Umbilical cord (tissue), 2 donors: ENCODE data around the gene PPP2R5D. TPM values are rescaled to one million over a fixed set of nuclear protein-coding genes. Genes with fewer than 3 reads are reported as not detected.
"Not testable (repeated sequence)": the region's sequence is repeated elsewhere in the genome, so short reads cannot be mapped to it uniquely, and the experiment has no call there.

Experiments
- DNase-seq: peaks from one replicate; pipeline ENCODE4 v3.0.0-alpha.2; 2015; ENCODE audit warnings: low spot score
- total RNA-seq: library from RNA; depleted of rRNA; stranded (reverse); fragments of >200 nt; gene quantifications from one replicate; pipeline ENCODE4 v1.2.3, GENCODE V29; 2014; ENCODE audit warnings: low replicate concordance; ENCODE audit not compliant: insufficient read depth

PPP2R5D gene
- total RNA-seq, 1 donor from 2014 or later, result 26.7 TPM

DNA sequence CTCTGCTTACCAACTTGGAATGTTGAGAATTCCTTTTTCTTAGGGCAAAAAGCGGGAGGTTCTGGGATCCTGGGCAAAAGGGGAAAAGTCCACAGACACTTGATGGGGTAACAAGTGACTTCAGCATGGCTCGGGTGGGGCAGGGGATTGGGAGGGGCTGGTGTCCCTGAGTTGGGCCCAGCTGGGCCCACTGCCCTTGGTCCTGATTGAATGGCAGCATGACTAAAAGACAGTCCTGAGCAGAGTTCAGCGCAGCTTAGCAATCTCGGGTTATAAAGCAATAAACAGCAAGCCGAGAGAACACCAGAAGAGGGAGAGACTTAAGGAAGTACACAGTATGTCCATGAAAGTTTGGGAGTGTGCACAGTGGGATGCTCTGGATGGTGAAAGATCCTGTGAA lies 5.6 kb downstream of the PPP2R5D start:
- DNase-seq, result no peak

DNA sequence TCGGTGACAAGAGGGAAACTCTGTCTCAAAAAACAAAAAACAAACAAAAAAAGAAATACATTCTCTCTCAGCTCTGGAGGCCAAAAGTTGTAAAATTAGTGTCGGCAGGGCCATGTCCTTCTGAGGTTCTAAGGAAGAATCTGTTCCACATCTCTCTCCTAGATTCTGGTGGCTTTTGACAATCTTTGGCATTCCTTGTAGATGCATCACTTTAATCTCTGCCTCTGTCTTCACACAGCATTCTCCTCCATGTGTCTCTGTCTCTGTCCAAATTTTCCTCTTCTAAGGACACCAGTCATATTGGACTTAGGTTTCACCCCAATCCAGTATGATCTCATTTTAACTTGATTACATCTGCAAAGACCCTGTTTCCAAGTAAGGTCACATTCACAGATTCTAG lies 9.1 kb downstream of the PPP2R5D start:
- DNase-seq, result no peak

DNA sequence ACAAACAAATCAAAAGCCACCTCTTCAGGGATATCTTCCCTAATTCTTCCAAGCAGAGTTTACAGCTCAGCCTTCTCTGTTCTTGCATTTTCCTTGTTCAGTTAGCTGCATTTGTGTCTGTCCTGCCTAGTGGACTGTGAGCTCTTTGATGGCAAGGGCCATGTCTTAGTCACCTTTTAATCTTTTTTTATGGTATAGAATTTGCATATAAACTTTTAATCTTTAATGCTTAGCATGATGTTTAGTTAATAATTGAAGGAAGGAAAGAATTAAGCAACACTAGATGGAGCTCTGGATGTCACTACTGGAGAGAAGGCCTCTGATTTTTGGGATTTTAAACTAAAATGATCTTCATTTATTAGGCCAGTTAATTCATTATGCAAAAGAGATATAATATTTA lies 12.1 kb downstream of the PPP2R5D start:
- DNase-seq, result no peak

DNA sequence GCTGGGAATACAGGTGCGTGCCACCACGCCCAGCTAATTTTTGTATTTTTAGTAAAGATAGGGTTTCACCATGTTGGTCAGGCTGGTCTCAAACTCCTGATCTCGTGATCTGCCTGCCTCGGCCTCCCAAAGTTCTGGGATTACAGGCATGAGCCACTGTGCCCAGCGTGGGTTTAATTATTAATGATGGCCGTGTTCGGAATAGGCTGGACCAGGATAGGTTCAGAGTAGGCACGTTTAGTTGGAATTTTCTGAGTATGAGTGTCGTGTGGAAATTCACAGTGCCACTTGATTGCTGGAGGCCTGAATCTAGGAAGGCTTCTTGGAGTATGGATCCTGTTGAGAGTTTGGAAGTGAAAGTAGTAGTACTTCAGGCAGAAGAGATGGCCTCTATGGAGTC lies 13.8 kb downstream of the PPP2R5D start:
- DNase-seq, result not testable (repeated sequence)

DNA sequence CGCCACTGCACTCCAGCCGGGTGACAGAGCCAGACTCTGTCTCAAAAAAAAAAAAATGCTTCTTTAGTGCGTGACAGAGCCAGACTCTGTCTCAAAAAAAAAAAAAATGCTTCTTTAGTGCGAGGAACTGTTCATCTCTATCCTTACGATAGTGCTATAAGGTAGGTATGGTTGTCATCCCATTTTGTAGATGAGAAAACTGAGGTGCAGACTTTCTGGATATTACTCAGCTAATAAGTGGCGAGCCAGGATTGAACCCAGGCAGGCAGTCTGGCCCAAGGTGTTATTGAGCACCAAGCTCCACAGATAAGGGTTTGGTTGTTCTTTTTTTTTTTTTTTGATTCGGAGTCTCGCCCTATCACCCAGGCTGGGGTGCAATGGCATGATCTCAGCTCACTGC lies 17.5 kb downstream of the PPP2R5D start:
- DNase-seq, result no peak

DNA sequence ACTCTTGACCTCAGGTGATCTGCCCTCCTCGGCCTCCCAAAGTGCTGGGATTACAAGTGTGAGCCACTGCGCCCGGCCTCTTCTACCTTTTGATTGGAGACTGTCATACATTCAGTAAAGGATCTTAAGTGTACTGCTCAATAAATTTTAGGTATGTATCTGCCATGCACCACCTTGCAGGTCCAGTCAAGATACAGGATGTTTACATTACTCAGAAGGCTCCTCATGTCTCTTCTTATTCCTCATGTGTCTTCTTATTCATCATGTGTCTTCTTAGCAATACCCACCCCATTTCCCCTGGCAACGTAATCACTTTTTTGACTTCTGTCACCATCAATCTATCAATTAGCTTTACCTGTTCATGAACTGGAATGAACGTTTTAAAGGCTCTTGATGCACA lies 21.5 kb downstream of the PPP2R5D start:
- DNase-seq, result no peak

DNA sequence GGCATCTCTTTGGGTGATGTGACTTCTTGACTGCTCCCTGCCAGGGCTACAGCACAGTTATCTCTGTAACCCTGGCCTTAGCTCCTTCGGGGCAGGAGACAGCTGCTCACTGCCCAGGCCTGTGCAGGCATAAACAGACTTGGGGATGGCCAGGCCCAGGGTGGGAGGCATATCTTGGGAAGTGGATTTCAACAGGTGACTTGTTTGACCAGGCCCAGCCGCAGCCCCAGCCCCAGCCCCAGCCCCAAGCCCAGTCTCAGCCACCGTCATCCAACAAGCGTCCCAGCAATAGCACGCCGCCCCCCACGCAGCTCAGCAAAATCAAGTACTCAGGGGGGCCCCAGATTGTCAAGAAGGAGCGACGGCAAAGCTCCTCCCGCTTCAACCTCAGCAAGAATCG lies 21.9 kb downstream of the PPP2R5D start:
- DNase-seq, result no peak

DNA sequence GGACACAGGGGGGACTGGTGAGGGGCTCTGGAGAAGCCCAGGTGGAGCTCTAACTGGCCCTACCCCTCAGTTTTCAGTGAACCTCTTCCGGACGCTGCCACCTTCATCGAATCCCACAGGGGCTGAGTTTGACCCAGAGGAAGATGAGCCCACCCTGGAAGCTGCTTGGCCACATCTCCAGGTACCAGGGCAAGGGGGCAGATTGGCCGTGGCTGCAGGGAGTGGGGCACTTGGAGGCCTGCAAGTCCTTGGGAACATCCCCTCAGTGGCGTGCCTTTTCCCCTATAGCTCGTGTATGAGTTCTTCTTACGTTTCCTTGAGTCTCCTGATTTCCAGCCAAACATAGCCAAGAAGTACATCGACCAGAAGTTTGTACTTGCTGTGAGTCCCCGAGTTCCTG lies 22.8 kb downstream of the PPP2R5D start:
- DNase-seq, result no peak

DNA sequence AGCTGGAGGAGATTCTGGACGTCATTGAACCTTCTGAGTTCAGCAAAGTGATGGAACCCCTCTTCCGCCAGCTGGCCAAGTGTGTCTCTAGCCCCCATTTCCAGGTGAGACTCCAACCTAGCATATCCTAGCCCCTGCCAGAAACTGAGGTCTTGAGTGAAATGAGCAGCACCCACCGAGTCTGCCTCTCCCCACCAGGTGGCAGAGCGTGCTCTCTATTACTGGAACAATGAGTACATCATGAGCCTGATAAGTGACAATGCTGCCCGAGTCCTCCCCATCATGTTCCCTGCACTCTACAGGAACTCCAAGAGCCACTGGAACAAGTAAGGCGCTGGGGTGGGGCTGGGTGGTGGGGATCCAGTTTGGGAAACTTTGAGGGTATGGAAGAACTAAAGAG lies 24.8 kb downstream of the PPP2R5D start:
- peak; percentile 35 for DNase-seq

DNA sequence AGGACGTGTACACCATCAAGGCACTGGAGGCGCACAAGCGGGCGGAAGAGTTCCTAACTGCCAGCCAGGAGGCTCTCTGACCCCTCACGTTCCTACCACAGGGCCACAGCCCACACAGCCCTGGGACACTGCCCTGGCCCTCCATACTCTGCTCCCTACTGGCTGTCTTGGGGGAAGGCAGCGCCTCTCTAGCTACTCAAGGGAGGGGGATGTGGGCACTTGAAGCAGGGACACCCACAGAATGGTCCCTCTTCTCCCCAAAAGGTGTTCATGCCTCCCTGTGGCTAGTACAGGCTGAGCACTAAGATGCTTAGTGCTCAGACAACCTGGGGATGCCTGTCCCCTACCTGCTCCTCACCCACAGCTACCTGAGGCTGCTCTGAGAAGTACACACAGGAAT lies 26.8 kb downstream of the PPP2R5D start:
- DNase-seq, result no peak

DNA sequence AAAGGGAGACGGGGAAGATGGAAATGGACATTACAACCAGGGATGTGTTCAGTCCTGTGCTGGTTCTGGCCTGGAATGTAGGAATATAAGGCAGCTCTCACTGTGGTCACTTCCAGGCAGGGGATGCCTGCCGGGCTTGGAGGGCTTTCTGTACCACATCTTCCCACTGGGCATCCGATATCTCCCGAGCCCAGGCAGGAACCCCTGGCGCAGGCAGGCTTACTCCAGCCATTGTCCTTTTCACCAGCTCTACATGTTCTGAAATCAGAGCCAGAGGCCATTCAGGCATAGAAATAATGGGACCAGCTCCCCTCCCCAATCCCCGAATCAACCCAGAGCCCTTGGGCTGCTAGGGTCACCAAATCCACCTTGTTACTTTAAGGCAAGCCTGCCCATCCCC lies 28.0 kb downstream of the PPP2R5D start:
- DNase-seq, result no peak

DNA sequence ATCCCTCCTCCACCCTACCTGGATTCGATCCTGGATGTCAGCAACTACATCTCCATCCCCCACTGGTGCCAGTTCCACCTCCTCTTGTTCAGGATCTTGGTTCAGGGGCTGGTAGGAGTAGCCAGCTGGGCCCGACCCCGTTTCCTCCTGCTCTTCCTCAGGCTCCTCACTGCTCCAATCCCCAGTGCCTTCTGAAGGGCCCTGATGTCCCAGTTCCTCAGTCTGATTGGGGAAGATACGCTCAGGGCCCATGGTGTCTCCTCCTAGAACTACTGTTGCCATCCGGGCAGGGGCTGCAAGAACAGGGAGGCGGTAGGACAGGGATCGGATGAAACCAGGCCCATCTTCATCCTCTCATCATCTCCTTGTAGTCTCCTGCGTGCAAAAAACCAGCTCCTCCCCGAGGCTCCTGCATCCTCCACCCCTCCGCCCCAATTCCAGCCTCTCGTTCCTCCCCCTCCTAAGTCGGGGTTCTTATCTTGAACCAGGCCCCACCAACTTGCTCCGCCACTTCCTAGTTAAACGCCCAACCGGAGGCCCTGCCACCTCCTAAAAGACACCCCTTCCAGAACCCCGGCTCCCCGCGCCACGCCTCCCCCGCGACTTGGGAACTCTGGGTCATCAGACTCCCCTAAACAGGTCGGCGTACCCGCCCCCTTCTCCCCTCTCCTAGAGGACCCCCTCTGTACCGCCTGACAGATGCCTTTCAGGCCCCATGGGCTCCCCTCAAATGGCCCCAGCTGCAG lies 28.9 kb downstream of the PPP2R5D start:
- DNase-seq, result peak; percentile 85

DNA sequence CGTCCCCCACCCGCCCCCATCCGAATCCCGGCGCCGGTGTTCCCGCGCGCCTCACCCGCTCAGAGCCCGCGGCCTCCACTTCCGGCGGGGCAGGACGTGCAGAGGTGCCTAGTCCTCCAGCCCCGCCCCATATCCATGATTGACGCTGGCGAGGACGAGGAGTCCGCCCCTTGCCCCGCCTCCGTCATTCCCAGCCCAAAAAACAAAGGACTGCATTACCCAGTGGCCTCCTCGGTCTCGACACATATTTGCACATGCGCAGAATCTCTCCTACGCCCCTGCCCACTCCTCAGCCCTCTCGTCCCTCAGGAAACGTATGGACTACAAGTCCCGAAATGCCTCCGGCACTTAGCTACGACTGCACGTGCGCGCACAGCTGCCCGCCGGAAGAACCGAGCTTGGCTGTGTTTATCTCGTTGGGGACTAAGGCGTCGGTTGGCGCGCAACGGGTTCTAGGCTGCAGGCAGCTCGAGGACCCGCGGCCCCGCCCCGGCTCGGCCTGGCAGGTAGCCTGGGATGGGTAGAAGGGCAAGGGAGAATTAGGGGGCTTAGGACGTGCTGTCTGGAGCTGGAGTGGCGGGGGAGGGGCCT lies 29.6 kb downstream of the PPP2R5D start, which contains the start of the genes KLHDC3 and MEA1:
KLHDC3 (plus strand) TSS at position 407 of the 591 bp plus-strand sequence. CDS start 2,944 bp downstream, outside the sequence.
MEA1 (minus strand) TSS at position 104 of the 591 bp plus-strand sequence. CDS start 133 bp downstream, outside the sequence.
- DNase-seq, result peak; percentile 100

DNA sequence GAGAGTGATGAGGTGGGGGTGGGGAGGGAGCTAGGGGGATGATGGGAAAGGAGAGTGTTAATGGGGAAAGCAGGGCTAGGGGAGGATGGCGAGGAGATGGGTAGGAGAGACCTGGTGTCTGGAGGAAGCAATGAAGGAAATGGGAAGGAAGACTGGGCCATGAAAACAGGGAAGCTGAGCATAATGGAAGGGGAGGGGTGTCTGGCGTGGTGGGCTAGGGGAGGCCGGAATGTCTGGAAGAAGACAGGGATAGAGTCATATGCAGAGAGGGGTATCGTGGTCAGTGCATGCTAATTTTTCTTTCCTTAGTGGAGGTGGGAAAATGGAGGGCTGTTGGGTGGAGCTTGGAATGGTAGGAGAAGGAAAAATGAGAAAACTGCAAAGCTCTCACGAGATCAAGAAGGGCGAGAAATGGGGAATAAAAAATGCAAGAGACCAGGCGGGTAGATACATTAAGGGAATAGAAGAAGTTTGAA lies 30.1 kb downstream of the PPP2R5D start:
- DNase-seq, result peak; percentile 56

DNA sequence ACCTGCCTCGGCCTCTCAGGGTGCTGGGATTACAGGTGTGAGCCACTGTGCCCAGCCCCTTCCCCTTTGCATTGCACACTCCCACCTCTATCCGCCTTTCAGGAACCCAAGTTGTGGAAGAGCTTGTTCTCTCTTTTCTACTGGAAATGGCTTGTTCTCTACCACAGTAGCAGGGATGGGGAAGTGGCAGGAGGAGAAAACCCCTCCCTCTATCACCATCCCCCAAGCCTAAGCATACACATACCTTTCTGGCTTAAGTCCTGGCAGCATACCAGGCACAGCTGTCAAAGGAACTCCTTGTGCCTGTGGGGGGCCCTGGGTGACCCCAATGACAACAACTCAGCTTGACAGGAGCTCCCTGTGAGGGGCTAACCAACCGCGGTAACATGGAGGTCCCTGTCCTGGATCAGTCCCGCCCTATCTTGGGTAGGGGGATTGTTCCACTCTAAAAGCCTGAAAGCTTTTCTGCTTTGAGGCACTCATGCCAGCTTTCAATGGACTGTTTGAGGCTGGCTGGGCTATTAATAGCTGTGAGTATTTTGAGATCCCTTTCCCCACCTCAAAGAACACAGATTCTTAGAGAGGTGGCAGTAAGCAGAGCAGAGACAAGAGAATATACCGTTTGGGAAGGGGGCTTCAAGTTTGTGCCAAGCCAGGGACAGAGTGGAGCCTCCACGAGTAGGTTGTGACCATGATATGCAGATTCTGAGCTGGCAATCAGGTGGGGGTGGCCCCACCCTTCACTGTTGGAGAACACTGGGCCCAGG lies 32.0 kb downstream of the PPP2R5D start:
- DNase-seq, result no peak

DNA sequence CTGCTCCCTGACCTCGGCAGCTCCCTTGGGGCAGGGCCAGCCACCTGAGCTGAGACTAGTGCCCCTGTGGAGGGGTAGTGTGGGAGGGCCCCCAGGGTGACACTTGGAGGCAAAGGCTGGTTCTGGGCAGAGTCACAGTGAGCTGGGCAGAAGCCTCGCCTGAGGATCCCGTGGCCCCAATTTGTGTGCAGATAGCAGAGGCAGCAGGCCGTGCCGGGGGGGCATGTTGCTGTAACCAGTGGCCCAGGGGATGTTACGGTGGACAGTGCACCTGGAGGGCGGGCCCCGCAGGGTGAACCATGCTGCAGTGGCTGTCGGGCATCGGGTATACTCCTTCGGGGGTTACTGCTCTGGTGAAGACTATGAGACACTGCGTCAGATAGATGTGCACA lies 32.6 kb downstream of the PPP2R5D start:
- no peak for DNase-seq

DNA sequence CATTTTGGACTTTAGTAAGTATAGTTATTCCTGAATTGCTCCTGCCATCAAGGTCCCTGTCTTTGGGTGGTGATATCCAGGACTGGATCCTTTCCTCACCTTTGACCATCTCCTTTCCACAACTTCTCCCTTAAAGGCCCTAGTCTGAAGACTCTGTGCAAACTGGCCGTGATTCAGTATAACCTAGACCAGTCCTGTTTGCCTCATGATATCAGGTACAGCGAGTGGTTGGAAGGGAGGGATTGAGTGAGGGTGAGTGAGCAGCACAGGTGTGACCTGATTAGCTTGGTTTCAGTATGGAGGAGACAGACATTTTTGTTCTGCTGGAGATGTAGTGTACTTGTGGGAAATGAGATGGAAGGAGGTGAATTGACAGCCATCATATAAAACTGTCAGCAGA lies 34.8 kb downstream of the PPP2R5D start:
- no peak for DNase-seq

DNA sequence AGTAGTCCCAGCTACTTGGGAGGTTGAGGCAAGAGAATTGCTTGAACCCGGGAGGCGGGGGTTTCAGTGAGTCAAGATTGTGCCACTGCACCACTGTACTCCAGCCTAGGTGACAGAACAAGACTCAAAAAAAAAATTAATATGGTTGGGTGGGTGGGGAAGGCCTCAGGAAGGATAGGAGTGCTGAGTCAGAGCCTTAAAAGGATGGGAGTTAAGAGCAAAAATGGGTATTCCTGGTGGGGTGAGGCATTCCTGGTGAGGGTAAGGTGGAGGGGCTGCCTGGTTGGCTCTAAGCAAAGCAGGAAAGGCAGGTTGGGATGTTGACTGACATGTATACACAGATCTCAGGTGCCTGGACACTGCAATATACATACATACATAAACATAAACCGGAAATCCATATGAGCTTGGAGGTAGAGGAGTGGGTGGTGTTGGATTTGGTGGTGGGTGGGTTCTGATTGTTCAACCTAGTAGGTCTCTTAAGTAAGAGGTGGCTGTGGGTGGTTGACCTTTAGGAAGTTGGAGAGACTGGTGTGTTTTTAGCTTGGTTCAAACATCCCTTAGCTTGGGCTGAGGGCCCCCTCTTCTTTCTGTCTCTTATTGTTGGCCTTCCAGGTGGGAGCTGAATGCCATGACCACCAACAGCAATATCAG lies 35.8 kb downstream of the PPP2R5D start:
- no peak for DNase-seq

DNA sequence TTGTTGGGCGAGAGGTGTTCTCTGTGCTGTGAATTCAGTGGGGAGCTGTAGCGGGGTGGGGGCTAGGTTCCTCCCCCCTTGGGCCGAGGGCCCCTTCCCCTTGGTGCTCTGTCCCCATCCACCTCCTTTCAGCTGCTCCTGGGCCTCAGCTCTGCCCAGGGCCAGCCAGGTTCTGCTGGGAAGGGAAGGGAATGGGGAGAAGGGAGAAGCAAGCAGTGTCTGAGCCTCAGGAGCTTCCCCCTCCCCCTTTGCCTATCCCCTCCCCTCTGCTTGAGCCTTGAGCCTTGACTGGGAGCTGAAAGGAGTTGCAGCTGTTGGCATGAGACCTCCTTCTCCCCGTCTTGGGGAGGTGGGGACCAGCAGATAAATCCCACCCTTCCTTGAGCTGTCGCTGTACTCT lies 36.5 kb downstream of the PPP2R5D start:
- peak; percentile 55 for DNase-seq

DNA sequence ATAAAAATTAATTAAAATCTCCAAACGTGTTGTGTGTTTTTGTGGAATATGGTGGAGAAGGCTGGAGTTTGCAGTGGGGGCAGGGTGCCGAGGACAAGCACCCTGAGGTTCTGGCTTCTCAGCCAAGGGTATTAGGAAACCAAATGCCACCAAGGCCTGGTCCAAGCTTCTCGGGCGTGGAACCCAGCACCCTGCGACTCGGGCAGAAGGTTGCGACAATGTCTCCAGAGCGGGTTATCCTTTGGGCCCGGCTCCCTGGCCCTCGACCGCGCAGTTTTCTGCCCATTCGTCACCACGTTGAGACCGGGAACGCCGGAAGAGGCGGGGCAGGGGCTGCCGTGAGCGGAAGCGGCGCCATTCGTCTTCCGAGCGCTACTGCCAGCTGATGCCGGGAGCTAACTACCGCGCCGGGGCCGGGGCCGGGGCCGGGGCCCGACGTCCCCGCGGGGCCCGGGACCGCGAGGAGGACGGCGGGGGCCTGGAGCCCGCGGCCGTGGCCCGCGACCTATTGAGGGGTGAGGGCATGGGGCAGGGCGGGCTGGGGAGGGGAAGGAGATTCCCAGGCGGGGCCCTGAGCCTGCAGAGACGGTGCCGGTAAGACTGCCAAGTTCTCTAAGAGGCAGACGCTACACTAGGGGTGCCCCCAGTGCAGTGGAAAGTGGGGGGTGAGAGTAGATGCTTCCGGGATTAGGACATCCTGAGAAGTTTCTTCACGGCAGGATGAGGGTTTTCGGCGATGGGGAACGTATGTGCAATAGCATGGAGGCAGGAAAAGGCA lies 37.1 kb downstream of the PPP2R5D start, which contains the start of gene RRP36:
RRP36 (plus strand) TSS at position 354 of the 778 bp plus-strand sequence; CDS start at position 386, 32 bp downstream.
- DNase-seq, result peak; percentile 88

DNA sequence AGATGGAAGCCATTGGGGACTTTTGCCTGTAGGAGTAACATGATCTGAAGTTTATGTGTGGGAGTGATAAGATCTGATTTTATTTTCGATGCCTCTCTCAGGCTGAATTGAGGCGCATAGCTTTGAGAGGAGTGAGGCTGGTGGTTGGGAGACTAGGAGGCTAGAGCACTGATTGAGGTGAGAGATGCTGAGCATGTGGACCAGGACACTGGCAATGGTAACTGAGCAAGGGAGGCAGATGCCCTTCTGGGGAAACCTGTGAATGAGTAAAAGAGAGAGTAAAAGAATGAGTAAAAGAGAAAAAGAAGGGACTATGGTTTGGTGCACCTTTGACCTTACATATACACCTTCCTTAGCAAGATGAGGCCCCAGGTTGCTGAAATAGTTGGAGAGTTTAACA lies 40.1 kb downstream of the PPP2R5D start:
- DNase-seq, result no peak
